GM12891 (cell line): ENCODE data around the gene AHI1.

Experiments used
- POLR2A ChIP-seq: IDR thresholded peaks from 2 replicates; pipeline ENCODE4 v1.6.1; 2011; ENCODE audit warnings: low read depth, low read length, control low read depth
- POLR2AphosphoS5 ChIP-seq: IDR thresholded peaks from 2 replicates; pipeline ENCODE4 v1.6.1; 2011; ENCODE audit warnings: low read depth, low read length, control low read depth

DNA sequence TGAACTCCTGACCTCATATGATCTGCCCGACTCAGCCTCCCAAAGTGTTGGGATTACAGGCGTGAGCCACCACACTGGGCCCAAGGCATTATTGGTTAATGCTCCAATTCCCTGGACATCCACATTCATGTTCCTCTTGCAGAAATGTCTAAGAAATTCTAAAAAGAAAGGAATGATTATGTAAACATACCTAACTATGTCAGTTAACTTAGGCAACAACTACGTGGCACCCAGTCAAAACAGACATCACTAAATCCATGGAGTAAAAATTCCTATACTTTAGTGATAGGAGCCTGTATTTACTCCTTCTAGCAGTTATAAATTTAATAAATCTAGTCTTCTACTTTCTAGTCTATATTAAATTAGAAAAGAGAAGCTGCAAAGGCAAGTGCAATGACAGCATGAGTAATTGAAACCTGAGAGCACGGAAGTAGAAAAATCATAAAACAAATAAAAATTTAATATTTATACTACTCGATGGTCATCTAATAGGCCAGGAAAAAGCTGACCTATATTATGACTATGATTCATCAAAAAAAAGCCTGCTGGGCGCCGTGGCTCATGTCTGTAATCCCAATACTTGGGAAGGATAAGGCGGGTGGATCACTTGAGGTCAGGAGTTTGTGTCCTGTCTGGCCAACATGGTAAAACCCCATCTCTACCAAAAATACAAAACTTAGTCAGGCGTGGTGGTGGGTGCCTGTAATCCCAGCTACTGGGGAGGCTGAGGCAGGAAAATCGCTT, 4.2 kb downstream of the AHI1 start:
- TF ChIP-seq POLR2AphosphoS5: no peak
- TF ChIP-seq POLR2A: no peak
